OCI-LY7 (cell line): Measurements from ENCODE around the gene UQCC3. TPM values are rescaled to one million over a fixed set of nuclear protein-coding genes. Genes with fewer than 3 reads are reported as not detected.

Experiments
- Bru-seq: library from RNA; stranded (reverse); fragments of 400-500 nt; gene quantifications from one replicate; lab custom pipeline; 2021; lab: Mats Ljungman, UMichigan
- BruChase-seq, 2 experiments: library from RNA; stranded (reverse); fragments of 400-500 nt; gene quantifications; one replicate each; lab custom pipeline; 2021; lab: Mats Ljungman, UMichigan
- BruUV-seq: library from RNA; stranded (reverse); fragments of 400-500 nt; replicated peaks from 2 replicates; lab custom pipeline; 2021; lab: Mats Ljungman, UMichigan
- CTCF ChIA-PET: fragments of 300-600 bp; sonication (Branson Sonifier 250); formaldehyde crosslinking; loops from one replicate; lab custom pipeline; 2022; ENCODE audit warnings: antibody characterized with exemption; ENCODE audit not compliant: unreplicated experiment; lab: Charles Lee
- POLR2A ChIA-PET: fragments of 300-600 bp; sonication (Branson Sonifier 250); formaldehyde crosslinking; loops from one replicate; lab custom pipeline; 2022; ENCODE audit warnings: antibody characterized with exemption; lab: Charles Lee
- DNase-seq: peaks from one replicate; pipeline ENCODE4 v3.0.0-alpha.2; 2015; ENCODE audit warnings: low spot score
- H2AFZ ChIP-seq: fragments of 200-600 bp; sonication (generic), shearing (Covaris generic); 2 replicates; pipeline ENCODE4 v1.6.1; 2014; ENCODE audit warnings: mild to moderate bottlenecking, antibody characterized with exemption, low read length, moderate library complexity
- H3K27ac ChIP-seq: fragments of 200-600 bp; sonication (generic); 2 replicates; pipeline ENCODE4 v1.5.1; 2014; ENCODE audit warnings: mixed run types, low read depth, mild to moderate bottlenecking, moderate library complexity, low read length, inconsistent platforms; ENCODE audit not compliant: poor library complexity, severe bottlenecking
- H3K36me3 ChIP-seq: fragments of 200-600 bp; sonication (generic); 2 replicates; pipeline ENCODE4 v1.6.1; 2014; ENCODE audit warnings: mild to moderate bottlenecking, antibody characterized with exemption, low read length, moderate library complexity, mixed read lengths; ENCODE audit not compliant: insufficient read depth
- H3K4me1 ChIP-seq: fragments of 200-600 bp; sonication (generic); 2 replicates; pipeline ENCODE4 v1.5.1; 2014; ENCODE audit warnings: mild to moderate bottlenecking, low read length; ENCODE audit not compliant: insufficient read depth, poor library complexity, severe bottlenecking
- H3K4me2 ChIP-seq: fragments of 200-600 bp; sonication (generic); 2 replicates; pipeline ENCODE4 v1.6.1; 2014; ENCODE audit warnings: mild to moderate bottlenecking, low read length
- H3K4me3 ChIP-seq: fragments of 200-600 bp; sonication (generic); 2 replicates; pipeline ENCODE4 v1.5.1; 2014; ENCODE audit warnings: mild to moderate bottlenecking, low read depth, low read length; ENCODE audit not compliant: poor library complexity, severe bottlenecking
- H3K79me2 ChIP-seq: fragments of 200-600 bp; sonication (generic); 2 replicates; pipeline ENCODE4 v1.6.1; 2016; ENCODE audit warnings: low read depth, mild to moderate bottlenecking, low read length, moderate library complexity, mixed read lengths; ENCODE audit not compliant: insufficient read depth
- H3K9me2 ChIP-seq: fragments of 200-600 bp; sonication (generic); 2 replicates; pipeline ENCODE4 v1.6.1; 2016; ENCODE audit warnings: mild to moderate bottlenecking, low read length, mixed read lengths; ENCODE audit not compliant: insufficient read depth
- H3K9me3 ChIP-seq: fragments of 200-600 bp; sonication (generic); 2 replicates; pipeline ENCODE4 v1.6.1; 2014; ENCODE audit warnings: mild to moderate bottlenecking, mixed run types, low read length, mixed read lengths
- H4K20me1 ChIP-seq: fragments of 200-600 bp; sonication (generic); 2 replicates; pipeline ENCODE4 v1.6.1; 2014; ENCODE audit warnings: mild to moderate bottlenecking, antibody characterized with exemption, low read length, moderate library complexity, mixed read lengths; ENCODE audit not compliant: insufficient read depth
- CTCF ChIP-seq: fragments of 200-600 bp; sonication (generic); conservative IDR thresholded peaks from 2 replicates; pipeline ENCODE4 v1.5.1; 2014; ENCODE audit warnings: mild to moderate bottlenecking, antibody characterized with exemption, low read length, moderate library complexity, mixed read lengths
- EZH2phosphoT487 ChIP-seq: fragments of 200-600 bp; sonication (generic); IDR thresholded peaks from 2 replicates; pipeline ENCODE4 v1.6.1; 2018; ENCODE audit warnings: low read depth, borderline replicate concordance, mild to moderate bottlenecking, mixed run types, antibody characterized with exemption, low read length, moderate library complexity, mixed read lengths
- intact Hi-C: fragments of 100-400 bp; cut with micrococcal nuclease; formaldehyde crosslinking; loops from one replicate; pipeline ENCODE4 v1.10.0; 2022; ENCODE audit not compliant: unreplicated experiment
- long read RNA-seq: library from polyadenylated mRNA; stranded (forward); transcript quantifications from one replicate; pipeline ENCODE4 v2.0.0, GENCODE V29; 2022
- total RNA-seq, 2 experiments: library from RNA; depleted of rRNA in 1 of 2; stranded (reverse); fragments of >200 nt in 1 of 2; shearing (Covaris generic) in 1 of 2; gene quantifications; 2 replicates each; pipeline ENCODE4 v1.2.3, GENCODE V29; 2014 to 2022

Gene UQCC3
- total RNA-seq (2014; rRNA removed; shearing (Covaris generic)) (40.0 and 40.3 TPM in 2 replicates), total RNA-seq (2022) (13.1 and 15.5 TPM in 2 replicates), Bru-seq, nascent RNA (percentile 65 among the genes with signal in this experiment), BruChase-seq, experiment 1, labeled RNA remaining after a 6-hour chase (percentile 57 among the genes with signal in this experiment), BruChase-seq, experiment 2, labeled RNA remaining after a 2-hour chase (percentile 62 among the genes with signal in this experiment)
- long read RNA-seq, transcript UQCC3-201 (2 exons, 1,947 nt): major isoform, 48 of 51 reads
- long read RNA-seq, partial matches to known transcripts: 0 of 51 reads
- long read RNA-seq, other reads (novel, unspliced or antisense): 3 of 51 reads

GRCh38 chr11:62671608-62672389 lies at the start of gene UQCC3, which contains the start of gene LBHD1:
Gene UQCC3, plus strand, starts transcription at chr11:62671673. Its CDS starts 73 bp downstream, at chr11:62671746.
Gene LBHD1, minus strand, starts transcription at chr11:62672267. Its CDS starts 2,236 bp downstream, at chr11:62670031.
- Histone ChIP-seq H3K27ac (peak within 1 kb of the TSS; percentile 73), H3K4me3 (peak within 1 kb of the TSS; percentile 81), H2AFZ (peak within 1 kb of the TSS; percentile 67), H3K9me2 (no peaks in the 10 kb centered on the region), H3K79me2 (peaks cover 51% of the 10 kb centered on the region; the same call in 1 of the 2 replicates), H3K4me2 (peak within 1 kb of the TSS; percentile 85), H4K20me1 (peaks cover 6% of the 10 kb centered on the region; the same call in 1 of the 2 replicates), H3K9me3 (no peaks in the 10 kb centered on the region), H3K36me3 (peaks cover 57% of the 10 kb centered on the region), H3K4me1 (peaks cover 56% of the 10 kb centered on the region)
- peak; percentile 86 for DNase-seq
- BruUV-seq: TSS peak; percentile 64
- intact Hi-C loops: loop anchor here (5.0 kb wide), 2 partner anchors 56 to 101 kb away; partner anchors contain the start of genes HNRNPUL2, TAF6L and TTC9C
- TF ChIP-seq EZH2phosphoT487 (no peak), CTCF (no peak)
- CTCF ChIA-PET: interaction anchor here (0.6 kb wide), 1 partner anchor 247 kb away, joined by 3 read pairs; no protein-coding TSS in a partner anchor
- POLR2A ChIA-PET: interaction anchor here (0.5 to 2.5 kb wide), 13 partner anchors 9 to 202 kb away, joined by 3 to 13 read pairs (median 5); partner anchors contain the start of genes B3GAT3, BSCL2, GNG3 and HNRNPUL2

GRCh38 chr11:62622476-62623089 lies 48.9 kb upstream of the UQCC3 start:
- BruUV-seq: TSS peak; percentile 94
- Histone ChIP-seq H3K4me2 (peak overlapping the region; percentile 51), H2AFZ (peak overlapping the region; percentile 68; the same call in 1 of the 2 replicates), H3K79me2 (peaks cover 24% of the 10 kb centered on the region), H3K36me3 (peaks cover 46% of the 10 kb centered on the region), H3K27ac (peak overlapping the region; percentile 83), H3K9me2 (no peaks in the 10 kb centered on the region), H3K4me3 (peak overlapping the region; percentile 18), H3K9me3 (no peaks in the 10 kb centered on the region), H3K4me1 (peaks cover 25% of the 10 kb centered on the region), H4K20me1 (no peaks in the 10 kb centered on the region)
- TF ChIP-seq EZH2phosphoT487: no peak
- TF ChIP-seq CTCF: no peak
- ChIA-PET CTCF (interaction anchor here (0.6 kb wide), 1 partner anchor 30 kb away, joined by 7 read pairs; the partner anchor contains the start of gene INTS5), POLR2A (interaction anchor here (0.5 to 2.7 kb wide), 7 partner anchors 11 to 101 kb away, joined by 3 to 17 read pairs (median 4); partner anchors contain the start of genes C11orf98, CSKMT and TUT1)
- no peak for DNase-seq
- intact Hi-C loops: loop anchor here (2.0 kb wide), 2 partner anchors 30 to 32 kb away; partner anchors contain the start of genes INTS5 and TUT1
